Trophoblast cell (in vitro differentiated cells and primary cell): ENCODE data around the gene FGD3.
"Not testable (repeated sequence)": the region's sequence is repeated elsewhere in the genome, so short reads cannot be mapped to it uniquely, and the experiment has no call there.

Experiments used
- DNase-seq, 2 donors: peaks; one replicate each; pipeline ENCODE4 v3.0.0-alpha.2; 2016
- H2AFZ ChIP-seq: 2 replicates; pipeline ENCODE4 v1.6.1; 2013; ENCODE audit warnings: low read length, moderate library complexity, mild to moderate bottlenecking; ENCODE audit not compliant: insufficient read depth, poor library complexity
- H2AK5ac ChIP-seq: 2 replicates; pipeline ENCODE4 v1.6.1; 2013; ENCODE audit warnings: mild to moderate bottlenecking, low read length
- H2BK120ac ChIP-seq: 2 replicates; pipeline ENCODE4 v1.6.1; 2013; ENCODE audit warnings: low read length, mild to moderate bottlenecking, moderate library complexity; ENCODE audit not compliant: insufficient read depth, poor library complexity
- H2BK12ac ChIP-seq: 2 replicates; pipeline ENCODE4 v1.6.1; 2013; ENCODE audit warnings: mild to moderate bottlenecking, low read length, moderate library complexity
- H2BK5ac ChIP-seq: 2 replicates; pipeline ENCODE4 v1.6.1; 2013; ENCODE audit warnings: low read length, low read depth, moderate library complexity, mild to moderate bottlenecking; ENCODE audit not compliant: poor library complexity
- H3K14ac ChIP-seq: 2 replicates; pipeline ENCODE4 v1.6.1; 2013; ENCODE audit warnings: mild to moderate bottlenecking, low read length
- H3K18ac ChIP-seq: 2 replicates; pipeline ENCODE4 v1.6.1; 2013; ENCODE audit warnings: mild to moderate bottlenecking, low read length
- H3K23ac ChIP-seq: 2 replicates; pipeline ENCODE4 v1.6.1; 2013; ENCODE audit warnings: low read length
- H3K27ac ChIP-seq: 2 replicates; pipeline ENCODE4 v1.5.1; 2013; ENCODE audit warnings: low read depth, mild to moderate bottlenecking, inconsistent platforms, low read length, moderate library complexity
- H3K27me3 ChIP-seq: 2 replicates; pipeline ENCODE4 v1.6.1; 2013; ENCODE audit warnings: inconsistent platforms, mild to moderate bottlenecking, low read length, moderate library complexity; ENCODE audit not compliant: insufficient read depth
- H3K36me3 ChIP-seq, 2 experiments: 1 replicate in 1 of 2; 2 replicates in 1 of 2; pipeline ENCODE4 v1.6.1; 2013; ENCODE audit warnings: low read length in 2 of 2, mild to moderate bottlenecking in 2 of 2, moderate library complexity in 1 of 2; ENCODE audit not compliant: insufficient read depth in 2 of 2, control insufficient read depth in 1 of 2
- H3K4ac ChIP-seq: 2 replicates; pipeline ENCODE4 v1.6.1; 2013; ENCODE audit warnings: low read depth, mild to moderate bottlenecking, low read length, moderate library complexity
- H3K4me1 ChIP-seq, 2 experiments: 1 replicate in 1 of 2; 2 replicates in 1 of 2; pipeline ENCODE4 v1.6.1; 2013; ENCODE audit warnings: low read length in 2 of 2, mild to moderate bottlenecking in 2 of 2, moderate library complexity in 1 of 2; ENCODE audit not compliant: insufficient read depth in 2 of 2, control insufficient read depth in 1 of 2
- H3K4me2 ChIP-seq: 2 replicates; pipeline ENCODE4 v1.6.1; 2013; ENCODE audit warnings: inconsistent platforms, mild to moderate bottlenecking, low read length, moderate library complexity
- H3K4me3 ChIP-seq: 2 replicates; pipeline ENCODE4 v1.5.1; 2013; ENCODE audit warnings: mild to moderate bottlenecking, low read depth, low read length, inconsistent platforms
- H3K79me1 ChIP-seq: one replicate; pipeline ENCODE4 v1.6.1; 2013; ENCODE audit warnings: low read length
- H3K79me2 ChIP-seq: 2 replicates; pipeline ENCODE4 v1.6.1; 2013; ENCODE audit warnings: low read length, mild to moderate bottlenecking; ENCODE audit not compliant: control insufficient read depth, insufficient read depth, poor library complexity
- H3K9ac ChIP-seq: 2 replicates; pipeline ENCODE4 v1.6.1; 2013; ENCODE audit warnings: mild to moderate bottlenecking, low read length
- H3K9me3 ChIP-seq: 2 replicates; pipeline ENCODE4 v1.6.1; 2013; ENCODE audit warnings: low read depth, mild to moderate bottlenecking, control low read depth, inconsistent platforms, low read length; ENCODE audit not compliant: insufficient read depth
- H4K12ac ChIP-seq: 2 replicates; pipeline ENCODE4 v1.6.1; 2013; ENCODE audit warnings: low read depth, mild to moderate bottlenecking, low read length, moderate library complexity
- H4K8ac ChIP-seq: 2 replicates; pipeline ENCODE4 v1.6.1; 2013; ENCODE audit warnings: low read depth, mild to moderate bottlenecking, low read length, moderate library complexity
- H4K91ac ChIP-seq: one replicate; pipeline ENCODE4 v1.6.1; 2013; ENCODE audit warnings: low read depth, mild to moderate bottlenecking, low read length, moderate library complexity
- WGBS: extraction: QIAGEN DNeasy Blood & Tissue Kit; methylation state at CpG from one replicate; pipeline ENCODE4 v1.1.7; 2013; ENCODE audit warnings: missing lambda C conversion rate; ENCODE audit not compliant: insufficient read length, insufficient coverage; ENCODE audit errors: extremely low coverage; 5-methylcytosine and 5-hydroxymethylcytosine counted together

The FGD3 gene

DNA sequence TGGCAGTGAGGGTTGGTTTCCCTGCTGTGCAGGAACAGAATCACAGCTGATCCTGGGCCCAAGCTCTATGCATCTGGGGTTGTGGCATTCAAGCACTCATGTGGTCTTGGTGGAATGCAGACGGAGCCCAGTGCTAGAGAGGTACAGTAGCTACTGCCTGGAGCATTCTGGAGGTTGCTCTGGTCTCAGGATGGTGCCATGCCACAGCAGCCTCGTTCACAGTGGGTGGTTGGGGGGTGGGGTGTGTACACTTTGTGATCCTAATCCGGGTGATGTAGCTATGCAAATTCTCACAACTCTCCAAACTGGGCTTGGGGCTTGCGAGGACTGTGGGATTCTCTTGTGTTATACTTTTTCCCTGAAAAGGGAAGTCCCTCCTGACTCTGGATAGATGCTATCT lies 45.2 kb downstream of the FGD3 start:
- no peak overlapping the region for H3K18ac ChIP-seq
- peaks cover under 1% of the 10 kb centered on the region for H3K9me3 ChIP-seq
- no peak overlapping the region for H3K4ac ChIP-seq
- H3K27ac ChIP-seq, result no peak overlapping the region
- H3K23ac ChIP-seq, result no peak overlapping the region
- H4K12ac ChIP-seq, result no peak overlapping the region
- H2BK5ac ChIP-seq, result no peak overlapping the region
- peaks cover 2% of the 10 kb centered on the region for H3K79me2 ChIP-seq
- no peak overlapping the region for H3K4me3 ChIP-seq
- DNase-seq, result no peak
- H2BK120ac ChIP-seq, result no peak overlapping the region
- H3K4me2 ChIP-seq, result no peak overlapping the region
- no CpG with 5 or more reads among the region's 4 CpGs for WGBS
- H3K9ac ChIP-seq, result no peak overlapping the region
- no peak overlapping the region for H2AFZ ChIP-seq
- no peak overlapping the region for H3K14ac ChIP-seq
- no peak overlapping the region for H4K91ac ChIP-seq
- no peak overlapping the region for H2BK12ac ChIP-seq
- no peaks in the 10 kb centered on the region for H3K27me3 ChIP-seq
- H3K79me1 ChIP-seq, result peaks cover 7% of the 10 kb centered on the region
- H3K36me3 ChIP-seq, result no peaks in the 10 kb centered on the region
- H3K4me1 ChIP-seq, result peaks cover 4 to 9% of the 10 kb centered on the region in 2 experiments
- H4K8ac ChIP-seq, result no peak overlapping the region
- no peak overlapping the region for H2AK5ac ChIP-seq

- not testable (repeated sequence) for H2BK5ac ChIP-seq, H2AFZ ChIP-seq, H4K12ac ChIP-seq, H3K9me3 ChIP-seq, H3K36me3 ChIP-seq, H3K9ac ChIP-seq, H3K23ac ChIP-seq, H4K91ac ChIP-seq, H3K27ac ChIP-seq, H4K8ac ChIP-seq, DNase-seq, H3K18ac ChIP-seq, H3K4me1 ChIP-seq, H2BK12ac ChIP-seq, H3K79me1 ChIP-seq, H3K4ac ChIP-seq, H3K14ac ChIP-seq, H3K27me3 ChIP-seq, H3K4me3 ChIP-seq, H3K4me2 ChIP-seq, H2AK5ac ChIP-seq, H2BK120ac ChIP-seq, H3K79me2 ChIP-seq
- no CpG with 5 or more reads among the region's 10 CpGs for WGBS
Observed at GRCh38 chr9:92998871-92999270, 51.5 kb downstream of the FGD3 start.

GRCh38 chr9:93001031-93001430 lies 53.7 kb downstream of the FGD3 start:
- Histone ChIP-seq H2BK12ac (no peak overlapping the region), H3K4me3 (no peak overlapping the region), H3K79me2 (no peaks in the 10 kb centered on the region), H4K8ac (no peak overlapping the region), H3K9me3 (no peaks in the 10 kb centered on the region), H3K18ac (no peak overlapping the region), H2AFZ (no peak overlapping the region), H3K4me1 (no peaks in the 10 kb centered on the region), H3K27ac (no peak overlapping the region), H3K9ac (no peak overlapping the region), H4K91ac (no peak overlapping the region), H3K27me3 (no peaks in the 10 kb centered on the region), H2BK5ac (no peak overlapping the region), H3K4me2 (no peak overlapping the region), H3K14ac (no peak overlapping the region), H2AK5ac (no peak overlapping the region), H3K79me1 (no peaks in the 10 kb centered on the region), H4K12ac (no peak overlapping the region), H2BK120ac (no peak overlapping the region), H3K36me3 (no peaks in the 10 kb centered on the region), H3K4ac (no peak overlapping the region), H3K23ac (no peak overlapping the region)
- WGBS, result no CpG with 5 or more reads among the region's 2 CpGs
- DNase-seq, result no peak

DNA sequence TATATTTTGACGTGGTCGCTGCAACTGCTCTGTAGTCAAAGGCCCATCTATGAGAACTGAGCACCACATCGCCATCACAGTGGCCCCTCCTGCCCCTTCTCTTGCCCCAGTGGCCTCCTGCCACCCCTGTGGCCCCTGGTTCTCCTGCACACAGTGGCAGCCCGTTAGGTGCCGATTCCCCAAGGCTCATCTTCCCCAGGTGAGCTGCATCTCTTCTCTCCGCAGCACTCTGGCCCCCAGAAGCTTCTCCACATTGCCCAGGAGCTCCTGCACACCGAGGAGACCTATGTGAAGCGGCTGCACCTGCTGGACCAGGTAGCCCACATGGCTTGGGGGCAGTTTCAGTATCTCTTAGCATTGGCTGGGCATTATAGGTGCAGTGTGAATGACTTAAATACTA lies 55.4 kb downstream of the FGD3 start:
- Histone ChIP-seq H2AFZ (no peak overlapping the region), H3K27me3 (no peaks in the 10 kb centered on the region)

More for the DNA sequence above, 55.4 kb downstream of the FGD3 start:
- Histone ChIP-seq H3K79me1 (no peaks in the 10 kb centered on the region), H3K4me1 (no peaks in the 10 kb centered on the region), H2BK12ac (no peak overlapping the region), H3K4ac (no peak overlapping the region), H3K9me3 (peaks cover 2% of the 10 kb centered on the region), H3K27ac (no peak overlapping the region), H4K8ac (no peak overlapping the region), H3K79me2 (no peaks in the 10 kb centered on the region), H3K4me3 (no peak overlapping the region), H3K14ac (no peak overlapping the region), H4K91ac (no peak overlapping the region), H2AK5ac (no peak overlapping the region), H4K12ac (no peak overlapping the region), H3K23ac (no peak overlapping the region), H2BK120ac (no peak overlapping the region), H2BK5ac (no peak overlapping the region), H3K36me3 (no peaks in the 10 kb centered on the region), H3K4me2 (no peak overlapping the region), H3K9ac (no peak overlapping the region), H3K18ac (no peak overlapping the region)
- no peak for DNase-seq
- WGBS, result no CpG with 5 or more reads among the region's 8 CpGs
